MCF 10A (cell line): ENCODE data around the gene VAX1. TPM values are rescaled to one million over a fixed set of nuclear protein-coding genes. Genes with fewer than 3 reads are reported as not detected.

Experiments used
- BruUV-seq: library from RNA; stranded (reverse); fragments of 400-500 nt; replicated peaks from 2 replicates; lab custom pipeline; 2021; lab: Mats Ljungman, UMichigan
- CTCF ChIA-PET: fragments of 300-600 bp; sonication (Branson Sonifier 250); formaldehyde crosslinking; extraction: SDS; loops from one replicate; lab custom pipeline; 2021; ENCODE audit warnings: antibody characterized with exemption, inconsistent platforms; lab: Yijun Ruan, JAX
- POLR2A ChIA-PET: fragments of 300-600, 350-650 bp; sonication (Branson Sonifier 250); formaldehyde crosslinking; extraction: SDS; loops from one replicate; lab custom pipeline; 2020; ENCODE audit warnings: antibody characterized with exemption, inconsistent platforms; lab: Yijun Ruan, JAX
- DNase-seq: peaks from one replicate; pipeline ENCODE4 v3.0.0-alpha.2; 2018; ENCODE audit not compliant: unreplicated experiment
- H3K27ac Mint-ChIP-seq: one replicate; pipeline ENCODE4 v1.8.0; 2022; ENCODE audit warnings: mild to moderate bottlenecking, low read depth, mixed read lengths; ENCODE audit not compliant: unreplicated experiment
- H3K27me3 Mint-ChIP-seq: one replicate; pipeline ENCODE4 v1.8.0; 2022; ENCODE audit warnings: mixed read lengths; ENCODE audit not compliant: insufficient read depth, unreplicated experiment
- H3K36me3 Mint-ChIP-seq: one replicate; pipeline ENCODE4 v1.8.0; 2022; ENCODE audit warnings: mild to moderate bottlenecking, moderate library complexity, mixed read lengths; ENCODE audit not compliant: insufficient read depth, unreplicated experiment
- H3K4me1 Mint-ChIP-seq: one replicate; pipeline ENCODE4 v1.8.0; 2022; ENCODE audit warnings: mixed read lengths; ENCODE audit not compliant: insufficient read depth, unreplicated experiment
- H3K4me3 Mint-ChIP-seq: one replicate; pipeline ENCODE4 v1.8.0; 2022; ENCODE audit warnings: mild to moderate bottlenecking, moderate library complexity, mixed read lengths; ENCODE audit not compliant: unreplicated experiment
- H3K9me3 Mint-ChIP-seq: one replicate; pipeline ENCODE4 v1.8.0; 2022; ENCODE audit warnings: mixed read lengths; ENCODE audit not compliant: unreplicated experiment
- intact Hi-C: fragments of 100-400 bp; cut with micrococcal nuclease; formaldehyde crosslinking; loops from 2 replicates; pipeline ENCODE4 v1.14.1; 2022
- total RNA-seq: library from RNA; stranded (reverse); gene quantifications from 2 replicates; pipeline ENCODE4 v1.2.3, GENCODE V29; 2022
- TF ChIP-seq, protein P1 (sequence below): fragments of 200-600 bp; IDR thresholded peaks from one replicate; pipeline ENCODE4 v1.8.0; 2022; ENCODE audit warnings: antibody characterized with exemption, mild to moderate bottlenecking; ENCODE audit not compliant: unreplicated experiment

VAX1 gene
- total RNA-seq, 1 experiment from 2014 or later: not detected

DNA sequence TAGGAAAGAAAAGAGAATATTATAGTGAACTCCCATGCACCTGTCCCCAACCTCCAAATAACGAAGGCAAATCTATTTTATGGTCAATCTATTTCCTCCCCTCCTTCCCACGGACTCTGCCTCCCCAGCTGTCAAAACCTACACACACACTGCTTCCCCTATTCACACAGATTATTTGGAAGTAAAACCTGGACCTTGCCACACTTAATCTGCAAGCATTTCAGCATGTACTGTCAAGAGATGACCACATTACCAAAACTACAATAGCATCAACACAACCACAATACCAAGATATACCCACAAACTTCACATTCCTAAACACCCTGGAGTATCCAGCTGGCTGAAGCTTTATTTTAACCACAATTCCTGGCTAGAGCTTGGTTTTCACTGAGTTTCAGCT lies 31.4 kb upstream of the VAX1 start:
- Mint-ChIP-seq H3K4me1 (no peaks in the 10 kb centered on the region), H3K36me3 (no peaks in the 10 kb centered on the region), H3K27ac (no peak overlapping the region), H3K27me3 (peaks cover 42% of the 10 kb centered on the region), H3K4me3 (no peak overlapping the region), H3K9me3 (no peaks in the 10 kb centered on the region)
- no TSS peak for BruUV-seq
- POLR2A ChIA-PET: no interaction called here
- intact Hi-C loops: loop anchor here (5.0 kb wide), 2 partner anchors 57 to 167 kb away; no protein-coding TSS in a partner anchor
- CTCF ChIA-PET: interaction anchor here (0.6 to 18.6 kb wide), 5 partner anchors 17 to 706 kb away, joined by 3 to 578 read pairs (median 4); no protein-coding TSS in a partner anchor
- DNase-seq: no peak
- TF ChIP-seq, protein P1, sequence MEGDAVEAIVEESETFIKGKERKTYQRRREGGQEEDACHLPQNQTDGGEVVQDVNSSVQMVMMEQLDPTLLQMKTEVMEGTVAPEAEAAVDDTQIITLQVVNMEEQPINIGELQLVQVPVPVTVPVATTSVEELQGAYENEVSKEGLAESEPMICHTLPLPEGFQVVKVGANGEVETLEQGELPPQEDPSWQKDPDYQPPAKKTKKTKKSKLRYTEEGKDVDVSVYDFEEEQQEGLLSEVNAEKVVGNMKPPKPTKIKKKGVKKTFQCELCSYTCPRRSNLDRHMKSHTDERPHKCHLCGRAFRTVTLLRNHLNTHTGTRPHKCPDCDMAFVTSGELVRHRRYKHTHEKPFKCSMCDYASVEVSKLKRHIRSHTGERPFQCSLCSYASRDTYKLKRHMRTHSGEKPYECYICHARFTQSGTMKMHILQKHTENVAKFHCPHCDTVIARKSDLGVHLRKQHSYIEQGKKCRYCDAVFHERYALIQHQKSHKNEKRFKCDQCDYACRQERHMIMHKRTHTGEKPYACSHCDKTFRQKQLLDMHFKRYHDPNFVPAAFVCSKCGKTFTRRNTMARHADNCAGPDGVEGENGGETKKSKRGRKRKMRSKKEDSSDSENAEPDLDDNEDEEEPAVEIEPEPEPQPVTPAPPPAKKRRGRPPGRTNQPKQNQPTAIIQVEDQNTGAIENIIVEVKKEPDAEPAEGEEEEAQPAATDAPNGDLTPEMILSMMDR: no peak

- Mint-ChIP-seq H3K4me1 (no peaks in the 10 kb centered on the region), H3K27ac (no peak overlapping the region), H3K27me3 (peaks cover 42% of the 10 kb centered on the region), H3K36me3 (no peaks in the 10 kb centered on the region), H3K4me3 (no peak overlapping the region), H3K9me3 (no peaks in the 10 kb centered on the region)
- TF ChIP-seq, protein P1: no peak
- BruUV-seq: no TSS peak
- CTCF ChIA-PET: interaction anchor here (0.7 to 18.6 kb wide), 8 partner anchors 11 to 514 kb away, joined by 3 to 578 read pairs (median 12); no protein-coding TSS in a partner anchor
- DNase-seq: no peak
- POLR2A ChIA-PET: no interaction called here
- intact Hi-C loops: loop anchor here (5.0 kb wide), 2 partner anchors 56 to 166 kb away; no protein-coding TSS in a partner anchor
Measured at GRCh38 chr10:117168729-117169128, 30.7 kb upstream of the VAX1 start.

GRCh38 chr10:117167789-117168674 lies 30.0 kb upstream of the VAX1 start:
- intact Hi-C loops: loop anchor here (2.0 to 5.0 kb wide), 3 partner anchors 56 to 221 kb away; no protein-coding TSS in a partner anchor
- BruUV-seq: no TSS peak
- H3K36me3 Mint-ChIP-seq: no peaks in the 10 kb centered on the region
- H3K4me3 Mint-ChIP-seq: peak overlapping the region; percentile 14
- peak; percentile 43 for DNase-seq
- no peaks in the 10 kb centered on the region for H3K4me1 Mint-ChIP-seq
- CTCF ChIA-PET: interaction anchor here (0.6 to 18.6 kb wide), 34 partner anchors 8 to 486 kb away, joined by 3 to 578 read pairs (median 4); partner anchors contain the start of genes ENO4 and SLC18A2
- POLR2A ChIA-PET: interaction anchor here (1.1 to 1.8 kb wide), 3 partner anchors 279 to 371 kb away, joined by 4 read pairs; no protein-coding TSS in a partner anchor
- H3K27me3 Mint-ChIP-seq: peaks cover 35% of the 10 kb centered on the region
- H3K27ac Mint-ChIP-seq: no peak overlapping the region
- TF ChIP-seq, protein P1: peak; percentile 95
- no peaks in the 10 kb centered on the region for H3K9me3 Mint-ChIP-seq

DNA sequence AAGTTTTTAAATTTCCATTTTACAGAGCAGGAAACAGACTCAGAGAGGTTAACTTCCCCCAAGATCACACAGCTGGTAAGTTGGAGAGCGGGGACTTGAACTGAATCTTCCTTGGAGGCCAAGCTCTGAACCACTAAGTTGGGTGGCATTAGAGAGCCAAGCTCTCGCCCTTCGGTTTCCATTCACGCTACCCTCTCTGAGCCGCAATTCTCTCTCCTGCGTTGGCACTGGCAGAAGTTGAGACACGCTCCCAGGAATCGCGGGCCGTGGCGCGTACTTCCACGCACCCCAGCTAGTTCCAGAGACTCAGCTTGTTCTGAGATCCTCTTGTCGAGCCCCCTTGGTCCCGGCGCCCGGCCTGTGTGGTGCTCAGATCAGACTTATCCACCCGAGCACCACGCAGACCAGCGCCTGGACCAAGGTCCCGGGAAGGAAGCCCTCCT lies 29.3 kb upstream of the VAX1 start:
- no peak for DNase-seq
- no peaks in the 10 kb centered on the region for H3K36me3 Mint-ChIP-seq
- POLR2A ChIA-PET: interaction anchor here (1.1 to 1.8 kb wide), 3 partner anchors 279 to 370 kb away, joined by 4 read pairs; no protein-coding TSS in a partner anchor
- no peaks in the 10 kb centered on the region for H3K9me3 Mint-ChIP-seq
- no peak overlapping the region for H3K27ac Mint-ChIP-seq
- TF ChIP-seq, protein P1: no peak
- intact Hi-C loops: loop anchor here (2.0 to 5.0 kb wide), 3 partner anchors 55 to 221 kb away; no protein-coding TSS in a partner anchor
- peaks cover 33% of the 10 kb centered on the region for H3K27me3 Mint-ChIP-seq
- no peak overlapping the region for H3K4me3 Mint-ChIP-seq
- no peaks in the 10 kb centered on the region for H3K4me1 Mint-ChIP-seq
- no TSS peak for BruUV-seq
- CTCF ChIA-PET: interaction anchor here (0.6 to 18.6 kb wide), 33 partner anchors 8 to 486 kb away, joined by 3 to 578 read pairs (median 4); partner anchors contain the start of genes ENO4 and SLC18A2
